Tibial nerve (tissue), 3 donors: ENCODE measurements around the gene AUNIP.

ENCODE experiments used
- EP300 ChIP-seq, 2 donors: sonication (generic); formaldehyde crosslinking; IDR thresholded peaks; one replicate each; pipeline ENCODE4 v1.6.1; 2017; ENCODE audit warnings: antibody characterized with exemption in 2 of 2, mild to moderate bottlenecking in 1 of 2
- POLR2A ChIP-seq, 2 donors: fragments of 450-650 bp; IDR thresholded peaks; one replicate each; pipeline ENCODE4 v1.6.1; 2017; ENCODE audit warnings: antibody characterized with exemption in 2 of 2, mild to moderate bottlenecking in 2 of 2, moderate library complexity in 2 of 2

DNA sequence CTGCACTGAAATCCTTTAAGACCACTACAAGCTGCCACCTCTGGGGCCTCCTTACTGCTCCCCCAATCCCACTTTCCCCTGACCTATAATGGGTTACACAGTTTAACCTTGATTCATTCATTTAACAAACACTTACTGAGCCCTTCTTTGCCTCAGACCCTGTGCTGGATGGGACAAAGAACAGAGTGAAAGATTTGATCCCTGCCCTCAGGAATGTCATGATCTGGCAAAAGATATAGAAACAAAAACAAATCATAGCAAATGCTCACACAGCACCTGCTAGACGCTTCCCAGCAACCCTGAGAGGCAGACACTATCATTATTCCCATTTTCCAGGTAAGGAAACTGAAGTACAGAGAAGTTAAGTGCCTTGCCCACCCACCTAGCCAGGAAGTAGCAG, 7.0 kb upstream of the AUNIP start:
- TF ChIP-seq POLR2A (IDR thresholded peaks at IDR 0.05) (no peak), EP300 (IDR thresholded peaks at IDR 0.05) (no peak)
